Esophagus squamous epithelium (tissue), 4 donors: ENCODE results near the gene DGKB.

Source experiments
- CTCF ChIP-seq, 6 experiments: fragments of 450-650 bp in 4 of 6; fragments of 200-600 bp in 2 of 6; sonication (generic) in 2 of 6; IDR thresholded peaks; one replicate each; pipeline ENCODE4 v1.5.1; 2016 to 2019; ENCODE audit warnings: antibody characterized with exemption in 6 of 6, mild to moderate bottlenecking in 4 of 6, moderate library complexity in 4 of 6
- POLR2A ChIP-seq, 4 donors: fragments of 450-650 bp; IDR thresholded peaks; one replicate each; pipeline ENCODE4 v1.6.1; 2017; ENCODE audit warnings: antibody characterized with exemption in 4 of 4, mild to moderate bottlenecking in 4 of 4, moderate library complexity in 3 of 4

- TF ChIP-seq CTCF (IDR thresholded peaks at IDR 0.05) (no peak), POLR2A (IDR thresholded peaks at IDR 0.05) (no peak)
Observed at GRCh38 chr7:14800664-14801063, 101.9 kb downstream of the DGKB start.
